ENCODE measurements around the gene CTBP2.

GRCh38 chr10:124974131-124974530 lies 186.2 kb downstream of the CTBP2 start:
- TF ChIP-seq ATF6 (CRISPR knock-in tag; conservative IDR thresholded peaks at IDR 0.05) (no peak), NAIF1 (CRISPR knock-in tag; IDR thresholded peaks at IDR 0.05; ENCODE audit: borderline replicate concordance) (no peak), MAFK (conservative IDR thresholded peaks at IDR 0.05 in 1 of 2, IDR thresholded peaks at IDR 0.05 in 1 of 2; ENCODE audit: low read length in 2 of 2) (no peak), ZNF460 (CRISPR knock-in tag; IDR thresholded peaks at IDR 0.05; ENCODE audit: borderline replicate concordance) (no peak), MTF2 (CRISPR knock-in tag; IDR thresholded peaks at IDR 0.05; ENCODE audit: borderline replicate concordance) (no peak), CEBPB (IDR thresholded peaks at IDR 0.05; ENCODE audit: borderline replicate concordance, low read depth, low read length) (no peak), ZNF124 (CRISPR knock-in tag; IDR thresholded peaks at IDR 0.05) (no peak)

Data from HepG2 (cell line).